H9 (cell line): ENCODE results near the gene OR5A2. TPM values are rescaled to one million over a fixed set of nuclear protein-coding genes. Genes with fewer than 3 reads are reported as not detected.

Experiments used
- DNase-seq: peaks from one replicate; pipeline ENCODE4 v3.0.0-alpha.2; 2017
- H2AFZ ChIP-seq: one replicate; pipeline ENCODE4 v1.6.1; 2013; ENCODE audit warnings: mild to moderate bottlenecking, low read length, control low read depth, moderate library complexity
- H2AK5ac ChIP-seq: 2 replicates; pipeline ENCODE4 v1.6.1; 2013; ENCODE audit warnings: low read length, control low read depth, mixed read lengths; ENCODE audit not compliant: insufficient read length
- H2BK120ac ChIP-seq: one replicate; pipeline ENCODE4 v1.6.1; 2013; ENCODE audit warnings: low read depth, mild to moderate bottlenecking, low read length, control low read depth, inconsistent platforms; ENCODE audit not compliant: poor library complexity, severe bottlenecking
- H2BK12ac ChIP-seq: 2 replicates; pipeline ENCODE4 v1.6.1; 2013; ENCODE audit warnings: low read length, control low read depth, mixed read lengths, low read depth; ENCODE audit not compliant: insufficient read length
- H2BK15ac ChIP-seq: 2 replicates; pipeline ENCODE4 v1.6.1; 2013; ENCODE audit warnings: low read depth, low read length, control low read depth
- H2BK20ac ChIP-seq: one replicate; pipeline ENCODE4 v1.6.1; 2013; ENCODE audit warnings: low read depth, mild to moderate bottlenecking, low read length, control low read depth, inconsistent platforms; ENCODE audit not compliant: poor library complexity, severe bottlenecking
- H2BK5ac ChIP-seq: 2 replicates; pipeline ENCODE4 v1.6.1; 2013; ENCODE audit warnings: low read length, control low read depth, mixed read lengths; ENCODE audit not compliant: insufficient read length
- H3K14ac ChIP-seq: 2 replicates; pipeline ENCODE4 v1.6.1; 2013; ENCODE audit warnings: low read length, control low read depth; ENCODE audit not compliant: insufficient read depth
- H3K18ac ChIP-seq: 2 replicates; pipeline ENCODE4 v1.6.1; 2013; ENCODE audit warnings: low read depth, mild to moderate bottlenecking, mixed read lengths, low read length, control low read depth; ENCODE audit not compliant: insufficient read length
- H3K23ac ChIP-seq: 2 replicates; pipeline ENCODE4 v1.6.1; 2013; ENCODE audit warnings: low read length, control low read depth, mixed read lengths, low read depth; ENCODE audit not compliant: insufficient read length
- H3K23me2 ChIP-seq: 2 replicates; pipeline ENCODE4 v1.6.1; 2013; ENCODE audit warnings: low read depth, mild to moderate bottlenecking, mixed read lengths, low read length, control low read depth; ENCODE audit not compliant: insufficient read length, poor library complexity, severe bottlenecking
- H3K27ac ChIP-seq: 2 replicates; pipeline ENCODE4 v1.5.1; 2013; ENCODE audit warnings: low read length, control low read depth, mixed read lengths, low read depth; ENCODE audit not compliant: insufficient read length
- H3K27me3 ChIP-seq: 2 replicates; pipeline ENCODE4 v1.6.1; 2013; ENCODE audit warnings: low read length, control low read depth, inconsistent platforms; ENCODE audit not compliant: insufficient read depth
- H3K4ac ChIP-seq: 2 replicates; pipeline ENCODE4 v1.6.1; 2013; ENCODE audit warnings: low read depth, mild to moderate bottlenecking, control low read depth, inconsistent platforms, low read length, moderate library complexity
- H3K4me1 ChIP-seq: 2 replicates; pipeline ENCODE4 v1.6.1; 2013; ENCODE audit warnings: low read length, control low read depth, inconsistent platforms; ENCODE audit not compliant: insufficient read depth
- H3K4me2 ChIP-seq: 2 replicates; pipeline ENCODE4 v1.6.1; 2013; ENCODE audit warnings: low read length, control low read depth, mixed read lengths; ENCODE audit not compliant: insufficient read length, insufficient read depth
- H3K56ac ChIP-seq: 2 replicates; pipeline ENCODE4 v1.6.1; 2013; ENCODE audit warnings: low read depth, mild to moderate bottlenecking, mixed read lengths, low read length, control low read depth; ENCODE audit not compliant: insufficient read length
- H3K79me1 ChIP-seq: 2 replicates; pipeline ENCODE4 v1.6.1; 2013; ENCODE audit warnings: low read depth, mild to moderate bottlenecking, moderate library complexity, low read length, control low read depth, inconsistent platforms; ENCODE audit not compliant: insufficient read depth, poor library complexity, severe bottlenecking
- H3K79me2 ChIP-seq: 2 replicates; pipeline ENCODE4 v1.6.1; 2013; ENCODE audit warnings: low read length, control low read depth, inconsistent platforms; ENCODE audit not compliant: insufficient read depth
- H3K9ac ChIP-seq: 2 replicates; pipeline ENCODE4 v1.6.1; 2013; ENCODE audit warnings: low read length, control low read depth, mixed read lengths; ENCODE audit not compliant: insufficient read length; ENCODE audit errors: extremely low read depth
- H3K9me3 ChIP-seq: one replicate; pipeline ENCODE4 v1.6.1; 2013; ENCODE audit warnings: low read depth, low read length, inconsistent platforms; ENCODE audit not compliant: control insufficient read depth
- H3T11ph ChIP-seq: one replicate; pipeline ENCODE4 v1.6.1; 2013; ENCODE audit warnings: mild to moderate bottlenecking, low read length, control low read depth, inconsistent platforms
- H4K20me1 ChIP-seq: one replicate; pipeline ENCODE4 v1.6.1; 2013; ENCODE audit not compliant: control insufficient read depth, insufficient read length, insufficient read depth
- H4K5ac ChIP-seq: 2 replicates; pipeline ENCODE4 v1.6.1; 2013; ENCODE audit warnings: low read depth, mild to moderate bottlenecking, mixed read lengths, low read length, control low read depth; ENCODE audit not compliant: insufficient read length
- H4K8ac ChIP-seq: replicated peaks from 2 replicates; pipeline ENCODE4 v1.6.1; 2013; ENCODE audit warnings: low read length, control low read depth, mixed read lengths, low read depth; ENCODE audit not compliant: insufficient read length
- H4K91ac ChIP-seq: 2 replicates; pipeline ENCODE4 v1.6.1; 2013; ENCODE audit warnings: low read depth, mild to moderate bottlenecking, moderate library complexity, mixed read lengths, low read length, control low read depth; ENCODE audit not compliant: insufficient read length
- H3K27ac Mint-ChIP-seq, 3 experiments: 2 replicates in 2 of 3; 3 replicates in 1 of 3; pipeline ENCODE4 v1.8.0; 2020 to 2021; ENCODE audit warnings: mixed read lengths in 3 of 3, mild to moderate bottlenecking in 1 of 3, moderate library complexity in 1 of 3
- H3K27me3 Mint-ChIP-seq: 2 replicates; pipeline ENCODE4 v1.8.0; 2021; ENCODE audit warnings: low read depth, mild to moderate bottlenecking, moderate library complexity, mixed read lengths
- H3K36me3 Mint-ChIP-seq, 3 experiments: 2 replicates in 2 of 3; 3 replicates in 1 of 3; pipeline ENCODE4 v1.8.0; 2020 to 2021; ENCODE audit warnings: low read depth in 3 of 3, mixed read lengths in 3 of 3; ENCODE audit not compliant: insufficient read depth in 1 of 3
- H3K4me1 Mint-ChIP-seq, 2 experiments: 2 replicates each; pipeline ENCODE4 v1.8.0; 2020; ENCODE audit warnings: mixed read lengths in 2 of 2
- H3K4me3 Mint-ChIP-seq, 2 experiments: 2 replicates in 1 of 2; 3 replicates in 1 of 2; pipeline ENCODE4 v1.8.0; 2020 to 2021; ENCODE audit warnings: mild to moderate bottlenecking in 2 of 2, mixed read lengths in 2 of 2, moderate library complexity in 1 of 2
- H3K9me3 Mint-ChIP-seq, 2 experiments: 2 replicates in 1 of 2; 3 replicates in 1 of 2; pipeline ENCODE4 v1.8.0; 2020; ENCODE audit warnings: mild to moderate bottlenecking in 2 of 2, mixed read lengths in 2 of 2, moderate library complexity in 1 of 2
- CTCF ChIP-seq: fragments of 200-600 bp; sonication (generic); conservative IDR thresholded peaks from 3 replicates; pipeline ENCODE4 v1.8.0; 2021; ENCODE audit warnings: antibody characterized with exemption, mild to moderate bottlenecking
- WGBS: extraction: QIAGEN DNeasy Blood & Tissue Kit; methylation state at CpG from one replicate; pipeline ENCODE4 v1.1.7; 2013; ENCODE audit warnings: missing lambda C conversion rate, low lambda C conversion rate, mixed read lengths; ENCODE audit not compliant: insufficient read length; ENCODE audit errors: extremely low coverage; 5-methylcytosine and 5-hydroxymethylcytosine counted together
- total RNA-seq: library from RNA; stranded (reverse); gene quantifications from 2 replicates; pipeline ENCODE4 v1.2.1, GENCODE V29; 2021

The OR5A2 gene
- total RNA-seq, 1 experiment from 2014 or later, result not detected

GRCh38 chr11:59401262-59401552, 25.0 kb downstream of the OR5A2 start:
- Histone ChIP-seq H3T11ph (no peak overlapping the region), H3K9ac (no peak overlapping the region), H2BK5ac (no peak overlapping the region), H2AFZ (no peak overlapping the region), H3K79me1 (no peaks in the 10 kb centered on the region), H4K5ac (no peak overlapping the region), H2BK15ac (no peak overlapping the region), H4K91ac (no peak overlapping the region), H2BK12ac (no peak overlapping the region), H2BK120ac (no peak overlapping the region), H3K27me3 (no peaks in the 10 kb centered on the region), H3K23me2 (no peaks in the 10 kb centered on the region), H3K79me2 (no peaks in the 10 kb centered on the region), H3K56ac (no peak overlapping the region), H4K20me1 (no peaks in the 10 kb centered on the region), H3K4me2 (no peak overlapping the region), H3K4ac (no peak overlapping the region), H2BK20ac (no peak overlapping the region), H3K27ac (no peak overlapping the region), H3K23ac (no peak overlapping the region), H3K18ac (no peak overlapping the region), H3K9me3 (peaks cover 26% of the 10 kb centered on the region), H3K4me1 (no peaks in the 10 kb centered on the region), H4K8ac (no peak overlapping the region), H2AK5ac (no peak overlapping the region), H3K14ac (no peak overlapping the region)
- no CpG with 5 or more reads among the region's 2 CpGs for WGBS
- no peak for DNase-seq
- no peak overlapping the region for H3K27ac Mint-ChIP-seq
- no peaks in the 10 kb centered on the region for H3K4me1 Mint-ChIP-seq
- peaks cover 57 to 72% of the 10 kb centered on the region in 2 experiments for H3K9me3 Mint-ChIP-seq
- no peaks in the 10 kb centered on the region; the same call in 1 of the 2 replicates for H3K27me3 Mint-ChIP-seq
- peaks cover 4 to 6% (median 5%) of the 10 kb centered on the region in 3 experiments; a peak in 5 of 7 replicates for H3K36me3 Mint-ChIP-seq
- TF ChIP-seq CTCF, result no peak
- no peak overlapping the region for H3K4me3 Mint-ChIP-seq
